T-helper 17 cell (primary cell): ENCODE measurements around the gene HOXB8. TPM values are rescaled to one million over a fixed set of nuclear protein-coding genes. Genes with fewer than 3 reads are reported as not detected.

ENCODE experiments used
- ATAC-seq: fragments of 150-1000 bp; cut with Tn5 transposase; 2 replicates; pipeline ENCODE4 v1.10.0; 2021; ENCODE audit warnings: mild to moderate bottlenecking, moderate library complexity
- DNase-seq, 3 donors: peaks; one replicate each; pipeline versions ENCODE4 v3.0.0 to v3.0.0-alpha.2; 2020 to 2021
- H3K9me3 ChIP-seq: one replicate; pipeline ENCODE4 v1.7.0; 2013; ENCODE audit warnings: low read length, mild to moderate bottlenecking; ENCODE audit not compliant: control insufficient read depth, poor library complexity, severe bottlenecking
- H3K27ac Mint-ChIP-seq: one replicate; pipeline ENCODE4 v1.8.0; 2022; ENCODE audit warnings: mild to moderate bottlenecking, moderate library complexity, mixed read lengths
- H3K27me3 Mint-ChIP-seq: one replicate; pipeline ENCODE4 v1.8.0; 2022; ENCODE audit warnings: mixed read lengths
- H3K36me3 Mint-ChIP-seq: one replicate; pipeline ENCODE4 v1.8.0; 2022; ENCODE audit warnings: low read depth, mixed read lengths
- H3K4me1 Mint-ChIP-seq: one replicate; pipeline ENCODE4 v1.8.0; 2022; ENCODE audit warnings: mild to moderate bottlenecking, mixed read lengths
- H3K4me3 Mint-ChIP-seq: one replicate; pipeline ENCODE4 v1.8.0; 2022; ENCODE audit warnings: mild to moderate bottlenecking, moderate library complexity, mixed read lengths
- total RNA-seq, 4 donors: library from RNA in 2 of 4; stranded (reverse) in 2 of 4; gene quantifications; one replicate each; pipeline ENCODE4 v1.2.3 and lab custom pipeline; 2022 to 2026

HOXB8 gene
- total RNA-seq, 2 donors from 2014 or later: not detected

GRCh38 chr17:48589831-48590606 lies 25.1 kb downstream of the HOXB8 start, which contains the start of gene HOXB3:
Gene HOXB3 (minus strand): TSS chr17:48590241. CDS start chr17:48552474, 37,767 bp downstream.
- H3K36me3 Mint-ChIP-seq: peaks cover 2% of the 10 kb centered on the region
- ATAC-seq: no peak
- H3K27ac Mint-ChIP-seq: peak within 1 kb of the TSS; percentile 11
- no peaks in the 10 kb centered on the region for H3K9me3 ChIP-seq
- H3K4me3 Mint-ChIP-seq: no peak within 1 kb of the TSS
- H3K27me3 Mint-ChIP-seq: peaks cover 93% of the 10 kb centered on the region
- peaks cover 35% of the 10 kb centered on the region for H3K4me1 Mint-ChIP-seq
- no peak for DNase-seq

GRCh38 chr17:48589060-48589830 lies 25.8 kb downstream of the HOXB8 start:
- Mint-ChIP-seq H3K27ac (no peak overlapping the region), H3K4me1 (peaks cover 40% of the 10 kb centered on the region), H3K27me3 (peaks cover 88% of the 10 kb centered on the region), H3K4me3 (no peak overlapping the region), H3K36me3 (peaks cover 2% of the 10 kb centered on the region)
- ATAC-seq (no peak), DNase-seq (no peak)
- no peaks in the 10 kb centered on the region for H3K9me3 ChIP-seq

GRCh38 chr17:48588528-48588927 lies 26.6 kb downstream of the HOXB8 start:
- H3K4me1 Mint-ChIP-seq: peaks cover 34% of the 10 kb centered on the region
- no peak for ATAC-seq
- H3K9me3 ChIP-seq: no peaks in the 10 kb centered on the region
- H3K4me3 Mint-ChIP-seq: no peak overlapping the region
- H3K36me3 Mint-ChIP-seq: peaks cover 2% of the 10 kb centered on the region
- DNase-seq: no peak
- peaks cover 90% of the 10 kb centered on the region for H3K27me3 Mint-ChIP-seq
- no peak overlapping the region for H3K27ac Mint-ChIP-seq

- peaks cover 2% of the 10 kb centered on the region for H3K36me3 Mint-ChIP-seq
- peaks cover 31% of the 10 kb centered on the region for H3K4me1 Mint-ChIP-seq
- ATAC-seq (no peak), DNase-seq (no peak)
- no peak overlapping the region for H3K4me3 Mint-ChIP-seq
- no peaks in the 10 kb centered on the region for H3K9me3 ChIP-seq
- H3K27ac Mint-ChIP-seq: no peak overlapping the region
- peaks cover 92% of the 10 kb centered on the region for H3K27me3 Mint-ChIP-seq
These were observed 27.0 kb downstream of the HOXB8 start for GRCh38 chr17:48588074-48588415.

GRCh38 chr17:48587276-48588073 lies 27.6 kb downstream of the HOXB8 start:
- peaks cover 28% of the 10 kb centered on the region for H3K4me1 Mint-ChIP-seq
- H3K4me3 Mint-ChIP-seq: no peak overlapping the region
- H3K9me3 ChIP-seq: no peaks in the 10 kb centered on the region
- H3K27ac Mint-ChIP-seq: no peak overlapping the region
- H3K36me3 Mint-ChIP-seq: peaks cover 2% of the 10 kb centered on the region
- H3K27me3 Mint-ChIP-seq: peaks cover 92% of the 10 kb centered on the region
- DNase-seq (no peak), ATAC-seq (no peak)

- Mint-ChIP-seq H3K36me3 (peaks cover 2% of the 10 kb centered on the region), H3K4me1 (peaks cover 29% of the 10 kb centered on the region), H3K4me3 (peak overlapping the region; percentile 96), H3K27me3 (peaks cover 94% of the 10 kb centered on the region), H3K27ac (peak overlapping the region; percentile 96)
- no peaks in the 10 kb centered on the region for H3K9me3 ChIP-seq
- DNase-seq (no peak), ATAC-seq (no peak)
These were observed 28.5 kb downstream of the HOXB8 start for GRCh38 chr17:48586355-48587258.

GRCh38 chr17:48584223-48584741 lies 30.8 kb downstream of the HOXB8 start:
- Mint-ChIP-seq H3K4me3 (peak overlapping the region; percentile 96), H3K4me1 (peaks cover 44% of the 10 kb centered on the region), H3K27me3 (peaks cover 94% of the 10 kb centered on the region), H3K36me3 (peaks cover 2% of the 10 kb centered on the region), H3K27ac (no peak overlapping the region)
- no peak for DNase-seq
- ATAC-seq: no peak
- H3K9me3 ChIP-seq: no peaks in the 10 kb centered on the region

GRCh38 chr17:48583708-48584222 lies 31.3 kb downstream of the HOXB8 start:
- no peaks in the 10 kb centered on the region for H3K9me3 ChIP-seq
- H3K4me1 Mint-ChIP-seq: peaks cover 49% of the 10 kb centered on the region
- DNase-seq (no peak), ATAC-seq (no peak)
- peak overlapping the region; percentile 60 for H3K4me3 Mint-ChIP-seq
- peaks cover 5% of the 10 kb centered on the region for H3K36me3 Mint-ChIP-seq
- H3K27me3 Mint-ChIP-seq: peaks cover 94% of the 10 kb centered on the region
- peak overlapping the region; percentile 27 for H3K27ac Mint-ChIP-seq

- peak overlapping the region; percentile 27 for H3K27ac Mint-ChIP-seq
- H3K4me3 Mint-ChIP-seq: peak overlapping the region; percentile 83
- peaks cover 5% of the 10 kb centered on the region for H3K36me3 Mint-ChIP-seq
- H3K4me1 Mint-ChIP-seq: peaks cover 53% of the 10 kb centered on the region
- peaks cover 84% of the 10 kb centered on the region for H3K27me3 Mint-ChIP-seq
- no peaks in the 10 kb centered on the region for H3K9me3 ChIP-seq
- ATAC-seq: no peak
- DNase-seq: no peak
These were observed 32.4 kb downstream of the HOXB8 start for GRCh38 chr17:48582750-48583069.

- H3K36me3 Mint-ChIP-seq: peaks cover 2% of the 10 kb centered on the region
- no peaks in the 10 kb centered on the region for H3K9me3 ChIP-seq
- H3K27me3 Mint-ChIP-seq: peaks cover 57% of the 10 kb centered on the region
- peak overlapping the region; percentile 72 for H3K4me3 Mint-ChIP-seq
- no peak for DNase-seq
- no peak overlapping the region for H3K27ac Mint-ChIP-seq
- H3K4me1 Mint-ChIP-seq: peaks cover 46% of the 10 kb centered on the region
- ATAC-seq: no peak
These were observed 35.1 kb downstream of the HOXB8 start for GRCh38 chr17:48579760-48580554.

- ATAC-seq (no peak), DNase-seq (no peak)
- Mint-ChIP-seq H3K27me3 (peaks cover 55% of the 10 kb centered on the region), H3K36me3 (peaks cover 2% of the 10 kb centered on the region), H3K4me1 (peaks cover 41% of the 10 kb centered on the region), H3K4me3 (peak overlapping the region; percentile 95), H3K27ac (peak overlapping the region; percentile 67)
- no peaks in the 10 kb centered on the region for H3K9me3 ChIP-seq
These were observed 35.7 kb downstream of the HOXB8 start for GRCh38 chr17:48579471-48579759.
